Keratinocyte (primary cell): ENCODE data around the gene BCAS1. TPM values are rescaled to one million over a fixed set of nuclear protein-coding genes. Genes with fewer than 3 reads are reported as not detected.

Experiments
- DNase-seq: peaks from one replicate; pipeline ENCODE4 v3.0.0-alpha.2; 2011; ENCODE audit warnings: low read depth, missing footprints, low spot score
- FAIRE-seq: peaks from 2 replicates; lab custom pipeline; 2011; peaks lifted over from hg19 to GRCh38; lab: Jason Lieb, UNC
- H2AFZ ChIP-seq: 2 replicates; pipeline ENCODE4 v1.6.0; 2012; ENCODE audit warnings: low read length, control low read depth, inconsistent platforms; ENCODE audit not compliant: control insufficient read depth
- H3K27ac ChIP-seq: 2 replicates; pipeline ENCODE4 v1.5.1; 2011; ENCODE audit warnings: low read length; ENCODE audit not compliant: control insufficient read depth, insufficient read depth
- H3K27me3 ChIP-seq: 3 replicates; pipeline ENCODE4 v1.6.0; 2011; ENCODE audit warnings: low read length; ENCODE audit not compliant: control insufficient read depth, insufficient read depth; ENCODE audit errors: extremely low read depth
- H3K36me3 ChIP-seq, 2 experiments: 2 replicates in 1 of 2; 3 replicates in 1 of 2; pipeline ENCODE4 v1.5.1; 2011; ENCODE audit warnings: low read length in 2 of 2, mild to moderate bottlenecking in 1 of 2; ENCODE audit not compliant: control insufficient read depth in 2 of 2, insufficient read depth in 2 of 2; ENCODE audit errors: extremely low read depth in 1 of 2
- H3K4me1 ChIP-seq: 3 replicates; pipeline ENCODE4 v1.5.1; 2011; ENCODE audit warnings: low read length; ENCODE audit not compliant: control insufficient read depth, insufficient read depth; ENCODE audit errors: extremely low read depth
- H3K4me2 ChIP-seq: 3 replicates; pipeline ENCODE4 v1.6.0; 2011; ENCODE audit warnings: low read depth, low read length; ENCODE audit not compliant: control insufficient read depth, insufficient read depth; ENCODE audit errors: extremely low read depth
- H3K4me3 ChIP-seq, 3 experiments: fragments of 200-600 bp in 1 of 3; sonication (generic) in 1 of 3; 2 replicates in 2 of 3; 3 replicates in 1 of 3; pipeline ENCODE4 v1.5.1; 2011 to 2016; ENCODE audit warnings: low read length in 3 of 3, mild to moderate bottlenecking in 3 of 3, control low read depth in 2 of 3, inconsistent platforms in 1 of 3, low read depth in 1 of 3, mixed read lengths in 1 of 3, mixed run types in 1 of 3, moderate library complexity in 1 of 3; ENCODE audit not compliant: control insufficient read depth in 2 of 3, insufficient read depth in 2 of 3; ENCODE audit errors: extremely low read depth in 1 of 3
- H3K79me2 ChIP-seq: 2 replicates; pipeline ENCODE4 v1.6.0; 2012; ENCODE audit warnings: low read length; ENCODE audit not compliant: control insufficient read depth, insufficient read depth
- H3K9ac ChIP-seq: 3 replicates; pipeline ENCODE4 v1.6.0; 2011; ENCODE audit warnings: low read length; ENCODE audit not compliant: control insufficient read depth, insufficient read depth; ENCODE audit errors: extremely low read depth
- H3K9me1 ChIP-seq: 3 replicates; pipeline ENCODE4 v1.6.0; 2011; ENCODE audit warnings: low read length; ENCODE audit not compliant: control insufficient read depth, insufficient read depth; ENCODE audit errors: extremely low read depth
- H3K9me3 ChIP-seq: 2 replicates; pipeline ENCODE4 v1.5.1; 2012; ENCODE audit warnings: low read depth, low read length; ENCODE audit not compliant: control insufficient read depth
- H4K20me1 ChIP-seq: 3 replicates; pipeline ENCODE4 v1.6.0; 2011; ENCODE audit warnings: low read length; ENCODE audit not compliant: control insufficient read depth, insufficient read depth; ENCODE audit errors: extremely low read depth
- CTCF ChIP-seq, 3 experiments: IDR thresholded peaks in 1 of 3; conservative IDR thresholded peaks in 1 of 3; optimal IDR thresholded peaks in 1 of 3; 2 replicates in 2 of 3; 3 replicates in 1 of 3; pipeline versions ENCODE3 to v1.5.1; 2011; ENCODE audit warnings: low read length in 3 of 3, mild to moderate bottlenecking in 3 of 3, moderate library complexity in 2 of 3, control low read depth in 1 of 3, inconsistent platforms in 1 of 3; ENCODE audit not compliant: insufficient read depth in 2 of 3; ENCODE audit errors: extremely low read depth in 1 of 3
- EZH2 ChIP-seq: IDR thresholded peaks from one replicate; pipeline ENCODE4 v1.6.1; 2012; ENCODE audit warnings: inconsistent platforms, mild to moderate bottlenecking, low read length, moderate library complexity
- dilution Hi-C: fragments of 300-500 bp; cut with MboI; formaldehyde crosslinking; loops from one replicate; pipeline ENCODE4 v1.7.0; 2020; ENCODE audit warnings: low sequenced_read_pairs; ENCODE audit not compliant: extremely low pct_ligation_motif_present
- polyA plus RNA-seq, 5 experiments: library from polyadenylated mRNA; depleted of rRNA in 3 of 5; stranded (reverse) in 3 of 5; stranded (forward) in 1 of 5; unstranded in 1 of 5; fragments of >200 nt; gene quantifications; 1 replicate in 1 of 5; 2 replicates in 3 of 5; 3 replicates in 1 of 5; pipeline versions ENCODE4 v1.2.1 to v1.2.3, GENCODE V29; 2011 to 2012; ENCODE audit warnings: missing spikeins in 2 of 5, low read depth in 1 of 5, low replicate concordance in 1 of 5

BCAS1 gene
- polyA plus RNA-seq, 1 donor (not counting 4 experiments of a cell fraction or from before 2014, with no cell fraction given) = not detected

- Histone ChIP-seq H2AFZ (no peak overlapping the region), H3K27ac (no peak overlapping the region), H3K27me3 (no peaks in the 10 kb centered on the region), H4K20me1 (no peaks in the 10 kb centered on the region), H3K4me1 (no peaks in the 10 kb centered on the region), H3K4me3 (no peak overlapping the region), H3K36me3 (no peaks in the 10 kb centered on the region), H3K9me3 (no peaks in the 10 kb centered on the region), H3K79me2 (no peaks in the 10 kb centered on the region), H3K4me2 (no peak overlapping the region), H3K9me1 (no peaks in the 10 kb centered on the region), H3K9ac (no peak overlapping the region)
- DNase-seq (no peak), FAIRE-seq (no peak)
- TF ChIP-seq CTCF (optimal IDR thresholded peaks at IDR 0.05 in 1 of 3, IDR thresholded peaks at IDR 0.05 in 1 of 3, conservative IDR thresholded peaks at IDR 0.05 in 1 of 3; ENCODE audit: extremely low read depth in 1 of 3, insufficient read depth in 2 of 3, low read length in 3 of 3) (no peak), EZH2 (no peak)
- dilution Hi-C loops = loop anchor here (10.0 kb wide), 1 partner anchor 97 kb away; no protein-coding TSS in a partner anchor
Measured at GRCh38 chr20:53957451-53958172, 112.8 kb downstream of the BCAS1 start.

DNA sequence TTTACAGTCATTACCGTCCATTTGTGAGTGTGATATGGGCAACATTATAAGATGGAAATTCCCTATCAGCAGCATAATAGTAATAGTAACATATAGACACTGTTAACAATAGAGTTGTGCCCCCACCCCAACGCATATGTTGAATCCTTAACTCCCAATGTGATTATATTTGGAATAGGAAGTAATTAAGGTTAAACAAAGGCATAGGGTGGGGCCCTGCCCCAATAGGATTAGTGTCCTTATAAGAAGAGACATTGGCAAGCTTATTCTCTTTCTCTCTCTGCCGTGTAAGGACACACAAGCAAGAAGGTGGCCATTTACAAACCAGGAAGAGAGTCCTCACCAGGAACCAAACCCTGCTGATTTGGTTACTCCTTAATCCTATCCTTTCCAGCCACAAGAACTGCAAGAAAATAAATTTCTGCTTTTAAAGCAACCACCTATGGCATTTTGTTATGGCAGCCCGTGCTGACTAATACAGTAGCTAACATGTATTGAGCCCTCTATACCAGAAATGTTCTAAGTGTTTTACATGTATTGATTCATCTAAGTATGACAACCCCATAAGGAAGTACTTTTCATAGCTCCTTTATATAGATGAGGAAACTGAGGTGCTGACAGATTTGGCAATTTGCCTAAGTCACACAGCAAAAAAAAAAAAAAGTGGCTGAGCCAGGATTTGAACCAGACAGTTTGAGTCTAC, 114.2 kb downstream of the BCAS1 start:
- no peaks in the 10 kb centered on the region for H3K79me2 ChIP-seq
- H3K9me1 ChIP-seq = no peaks in the 10 kb centered on the region
- dilution Hi-C loops = loop anchor here (10.0 kb wide), 1 partner anchor 99 kb away; no protein-coding TSS in a partner anchor
- no peak for FAIRE-seq
- H3K27ac ChIP-seq = no peak overlapping the region
- H4K20me1 ChIP-seq = no peaks in the 10 kb centered on the region
- H3K36me3 ChIP-seq = no peaks in the 10 kb centered on the region
- DNase-seq = no peak
- H3K4me2 ChIP-seq = no peak overlapping the region
- H2AFZ ChIP-seq = no peak overlapping the region
- TF ChIP-seq CTCF (optimal IDR thresholded peaks at IDR 0.05 in 1 of 3, IDR thresholded peaks at IDR 0.05 in 1 of 3, conservative IDR thresholded peaks at IDR 0.05 in 1 of 3; ENCODE audit: extremely low read depth in 1 of 3, insufficient read depth in 2 of 3, low read length in 3 of 3) (no peak), EZH2 (no peak)
- H3K9ac ChIP-seq = no peak overlapping the region
- no peaks in the 10 kb centered on the region for H3K27me3 ChIP-seq
- H3K4me3 ChIP-seq = no peak overlapping the region
- no peaks in the 10 kb centered on the region for H3K9me3 ChIP-seq
- no peaks in the 10 kb centered on the region for H3K4me1 ChIP-seq
